GDM1 (cell line): ENCODE data around the gene LRRC25.

Experiments
- DNase-seq: peaks from one replicate; lab custom pipeline; 2025; lab: John Stamatoyannopoulos, UW

Gene LRRC25

DNA sequence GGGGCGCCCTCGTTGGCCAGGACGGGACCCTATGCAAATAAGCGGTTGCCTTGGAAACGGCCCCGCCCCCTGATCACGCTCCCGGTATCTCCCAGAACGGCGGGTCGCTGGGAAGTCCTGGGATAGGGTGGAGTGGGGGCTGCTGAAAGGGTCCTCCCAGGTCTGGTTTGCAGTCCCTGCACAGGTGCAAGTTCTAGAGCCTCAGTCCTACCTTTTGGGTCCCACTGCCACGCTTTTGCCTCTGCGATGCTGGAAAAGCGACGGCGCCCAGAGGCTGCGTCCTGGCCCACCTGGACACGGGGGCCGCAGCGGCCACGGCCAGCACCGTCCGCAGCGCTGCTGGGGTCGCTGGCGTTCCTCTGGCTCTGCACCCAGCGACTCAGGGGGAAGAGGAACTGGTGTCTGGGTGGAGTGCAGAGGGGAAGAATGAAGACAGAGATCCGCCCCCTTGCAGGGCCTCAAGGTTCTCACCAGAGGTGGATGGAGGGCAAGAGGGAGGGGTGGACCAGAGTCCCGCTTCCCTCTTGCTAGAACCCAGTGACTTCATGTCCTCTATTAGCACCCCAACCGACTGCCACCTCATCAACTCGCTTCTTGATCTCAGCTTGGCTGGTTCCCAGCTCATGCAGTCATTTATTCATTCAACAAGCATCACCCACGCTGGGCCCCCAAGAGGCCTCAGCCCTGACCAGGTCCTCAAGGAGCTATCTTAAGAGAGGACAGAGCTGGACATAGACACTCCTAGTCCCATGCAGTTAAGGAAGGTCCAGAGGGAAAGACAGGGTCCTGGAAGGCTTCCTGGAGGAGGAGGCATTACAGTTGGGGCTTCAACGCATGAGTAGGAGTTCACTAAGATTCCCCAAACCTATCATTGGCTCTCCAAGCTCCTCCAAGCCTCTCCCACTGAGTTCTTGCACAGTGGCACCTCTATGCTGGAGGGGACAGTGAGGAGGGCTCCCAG is at the start of gene LRRC25:
Gene LRRC25 (minus strand): TSS at position 381 of the 961 bp plus-strand sequence. CDS start 659 bp downstream, outside the sequence.
- peak; percentile 61 for DNase-seq

- no peak for DNase-seq
Measured at GRCh38 chr19:18446811-18447359, 49.5 kb upstream of the LRRC25 start.

DNA sequence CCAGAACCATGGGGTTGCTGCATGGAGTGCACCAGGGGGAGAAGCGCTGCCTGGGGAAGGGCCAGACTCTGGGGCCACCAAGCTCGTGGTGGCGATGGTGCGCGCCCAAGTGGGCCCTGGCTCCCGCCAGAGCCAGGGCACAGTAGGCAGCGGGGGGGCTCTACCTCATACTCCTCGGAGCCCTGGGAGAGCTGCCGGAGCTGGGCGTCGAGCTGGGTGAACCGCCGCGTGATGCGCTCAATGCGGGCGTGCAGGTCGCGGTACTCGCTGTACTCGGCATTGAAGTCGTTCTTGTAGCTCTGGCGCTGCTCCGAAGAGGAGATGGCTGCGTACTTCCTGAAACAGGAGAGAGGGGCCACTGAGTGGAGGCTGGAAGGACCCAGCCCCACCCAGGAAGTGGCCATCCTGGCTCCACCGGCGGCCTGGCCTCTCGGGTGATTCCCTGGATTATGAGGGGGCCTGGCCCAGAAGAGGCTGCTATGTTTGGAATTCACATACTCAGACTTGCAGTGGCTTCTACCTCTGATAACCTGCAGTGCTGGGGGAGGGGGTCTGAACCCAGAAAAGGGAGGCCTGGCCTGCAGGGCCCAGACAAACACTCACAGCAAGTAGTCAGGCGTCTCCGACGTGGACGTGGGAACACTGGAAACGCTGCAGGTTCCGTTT is 48.9 kb upstream of the LRRC25 start:
- DNase-seq, result no peak

- DNase-seq, result no peak
Measured at GRCh38 chr19:18445262-18445948, 48.0 kb upstream of the LRRC25 start.

DNA sequence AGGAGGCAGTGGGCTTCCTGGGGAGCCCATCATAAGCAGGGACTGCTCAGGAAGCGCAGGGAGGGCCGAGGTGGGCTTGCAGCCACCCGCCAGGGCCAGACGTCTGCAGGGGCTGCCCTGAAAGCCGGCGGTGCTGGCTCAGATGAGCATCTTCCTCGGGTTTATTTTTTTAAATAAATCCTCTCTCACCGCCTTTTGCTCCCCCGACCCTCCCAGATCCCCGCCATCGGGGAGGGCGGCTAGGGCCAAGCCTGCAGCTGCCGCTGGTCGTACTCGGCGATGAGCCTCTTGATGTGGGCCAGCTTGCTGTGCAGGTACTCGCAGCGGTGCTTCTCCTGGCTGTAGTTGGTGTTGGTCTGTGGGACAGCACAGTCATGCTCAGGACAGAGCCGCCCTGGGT is 47.1 kb upstream of the LRRC25 start:
- no peak for DNase-seq

GRCh38 chr19:18443831-18444230 is 46.4 kb upstream of the LRRC25 start:
- no peak for DNase-seq

DNA sequence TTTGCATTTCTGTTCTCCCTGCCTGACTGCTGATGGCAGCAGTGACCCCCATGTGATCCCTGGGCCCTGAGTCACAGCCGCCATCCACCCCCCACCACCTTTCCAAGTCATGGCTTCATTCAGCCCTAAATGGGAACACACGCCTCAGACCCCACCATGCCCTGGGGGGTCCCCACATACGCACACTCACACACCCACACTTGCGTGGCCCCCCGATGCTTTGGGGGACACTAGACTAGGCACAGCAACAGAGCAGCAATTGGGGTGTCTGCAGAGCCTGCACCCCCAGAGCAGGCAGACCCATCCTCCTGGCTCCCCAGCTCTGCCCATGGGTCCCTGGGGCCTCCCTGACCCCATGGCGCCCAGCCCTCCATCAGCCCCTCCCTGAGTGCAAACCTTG is 46.0 kb upstream of the LRRC25 start:
- no peak for DNase-seq

DNA sequence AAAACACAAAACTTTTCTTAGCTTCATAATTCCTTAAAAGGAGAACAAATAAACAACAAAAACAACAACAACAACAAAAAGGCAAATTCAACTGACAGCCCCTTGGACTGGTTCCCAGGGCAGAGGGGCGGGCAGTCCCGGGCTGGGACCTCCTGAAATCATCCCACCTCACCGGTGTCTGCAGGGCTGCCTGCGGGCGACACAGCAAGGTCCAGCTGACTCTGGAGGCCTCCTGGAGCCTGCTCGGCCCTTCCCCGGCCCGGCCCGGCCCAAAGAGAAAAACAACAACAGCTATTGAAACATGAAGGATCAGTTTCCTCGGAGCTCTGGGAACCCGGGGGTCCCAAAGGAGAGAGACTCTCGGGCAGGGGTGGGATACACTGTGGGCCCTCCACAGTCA is 45.5 kb upstream of the LRRC25 start:
- DNase-seq, result no peak

DNA sequence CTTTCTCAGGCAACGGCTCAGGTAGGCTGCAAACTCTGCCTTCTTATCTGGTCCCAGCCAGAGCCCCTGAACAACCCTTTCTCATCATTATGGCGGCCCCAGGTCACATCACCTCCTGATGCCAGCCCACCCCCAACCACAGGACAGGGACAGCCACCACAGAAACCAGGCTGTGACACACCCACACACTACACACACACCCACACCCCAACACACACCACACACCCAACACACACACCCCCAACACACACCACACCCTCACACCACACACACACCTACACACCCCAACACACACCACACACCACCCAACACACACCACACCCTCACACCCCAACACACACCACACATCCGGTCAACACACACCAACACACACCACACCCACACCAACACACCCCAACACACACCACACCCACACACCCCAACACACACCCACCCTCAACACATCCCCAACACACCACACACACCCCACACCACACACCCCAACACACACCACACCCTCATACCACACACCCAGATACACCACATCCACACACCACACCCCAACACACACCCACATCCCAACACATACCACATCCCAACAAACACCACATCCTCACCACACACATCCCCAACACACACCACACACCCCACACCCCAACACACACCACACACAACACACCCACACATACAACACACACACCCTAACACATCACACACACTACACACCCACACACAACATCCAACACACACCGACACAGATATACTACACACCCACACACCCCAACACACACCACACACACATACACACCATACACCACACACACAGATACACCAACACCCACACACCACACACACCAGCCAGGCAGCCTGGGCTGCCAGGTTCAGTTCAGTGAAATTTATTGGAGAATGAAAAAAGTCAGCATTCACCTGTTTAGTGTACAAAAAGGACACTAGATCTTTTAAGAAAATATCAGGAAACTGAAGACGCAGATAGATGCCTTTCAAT is 44.7 kb upstream of the LRRC25 start:
- no peak for DNase-seq

GRCh38 chr19:18440936-18441803 is 43.7 kb upstream of the LRRC25 start:
- no peak for DNase-seq

GRCh38 chr19:18440415-18440877 is 43.0 kb upstream of the LRRC25 start:
- no peak for DNase-seq

DNA sequence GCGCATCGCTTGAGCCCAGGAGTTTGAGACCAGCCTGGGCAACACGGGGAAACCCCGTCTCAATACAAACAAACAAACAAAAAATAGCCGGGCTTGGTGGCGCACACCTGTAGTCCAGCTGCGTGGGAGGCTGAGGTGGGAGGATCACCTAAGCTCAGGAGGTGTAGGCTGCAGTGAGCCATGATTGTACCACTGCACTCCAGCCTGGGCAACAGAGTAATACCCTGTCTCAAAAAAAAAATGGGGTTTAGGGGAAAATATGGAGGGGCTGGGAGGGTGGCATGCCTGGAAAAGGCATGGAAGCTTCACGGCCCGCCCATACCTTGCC is 42.5 kb upstream of the LRRC25 start:
- no peak for DNase-seq

GRCh38 chr19:18439025-18439909 is 41.8 kb upstream of the LRRC25 start:
- DNase-seq, result no peak

DNA sequence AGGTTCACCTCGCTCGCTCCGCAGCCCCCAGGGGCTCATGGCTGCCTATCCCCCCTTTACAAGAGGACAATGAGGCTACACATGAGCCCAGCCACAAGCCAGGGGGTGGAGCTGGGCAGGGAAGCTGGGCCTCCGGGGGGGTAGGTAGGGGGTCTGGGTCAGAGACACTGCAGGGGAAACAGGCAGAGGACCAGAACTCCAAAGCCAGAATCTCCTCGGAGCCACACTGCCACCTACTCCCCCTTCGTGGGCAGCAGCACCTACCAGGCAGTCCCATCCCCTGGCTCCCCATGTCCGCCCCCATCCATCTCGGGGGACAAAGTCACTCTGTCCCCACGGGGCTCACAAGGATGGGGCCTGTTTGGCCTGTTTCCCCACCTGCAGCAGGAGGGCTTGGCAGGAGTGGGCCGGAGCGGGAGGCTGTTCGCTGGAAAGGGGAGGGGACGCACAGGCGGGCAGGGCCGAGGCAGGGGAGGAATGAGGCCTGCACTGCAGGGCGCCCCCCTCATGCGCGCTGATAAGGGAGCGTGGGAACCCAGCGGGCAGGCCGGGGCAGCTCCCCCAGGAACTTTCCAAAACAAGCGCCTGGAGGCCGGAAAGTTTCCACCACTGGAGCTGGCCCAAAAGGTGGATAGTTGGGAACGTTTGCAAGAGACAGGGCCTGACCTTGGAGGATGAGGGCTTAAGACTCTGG is 41.1 kb upstream of the LRRC25 start:
- no peak for DNase-seq

- DNase-seq, result peak; percentile 47
Measured at GRCh38 chr19:18437491-18438330, 40.3 kb upstream of the LRRC25 start, which contains the start of gene ISYNA1. Gene ISYNA1 (minus strand): TSS chr19:18438133. CDS start chr19:18437979, 154 bp downstream.

DNA sequence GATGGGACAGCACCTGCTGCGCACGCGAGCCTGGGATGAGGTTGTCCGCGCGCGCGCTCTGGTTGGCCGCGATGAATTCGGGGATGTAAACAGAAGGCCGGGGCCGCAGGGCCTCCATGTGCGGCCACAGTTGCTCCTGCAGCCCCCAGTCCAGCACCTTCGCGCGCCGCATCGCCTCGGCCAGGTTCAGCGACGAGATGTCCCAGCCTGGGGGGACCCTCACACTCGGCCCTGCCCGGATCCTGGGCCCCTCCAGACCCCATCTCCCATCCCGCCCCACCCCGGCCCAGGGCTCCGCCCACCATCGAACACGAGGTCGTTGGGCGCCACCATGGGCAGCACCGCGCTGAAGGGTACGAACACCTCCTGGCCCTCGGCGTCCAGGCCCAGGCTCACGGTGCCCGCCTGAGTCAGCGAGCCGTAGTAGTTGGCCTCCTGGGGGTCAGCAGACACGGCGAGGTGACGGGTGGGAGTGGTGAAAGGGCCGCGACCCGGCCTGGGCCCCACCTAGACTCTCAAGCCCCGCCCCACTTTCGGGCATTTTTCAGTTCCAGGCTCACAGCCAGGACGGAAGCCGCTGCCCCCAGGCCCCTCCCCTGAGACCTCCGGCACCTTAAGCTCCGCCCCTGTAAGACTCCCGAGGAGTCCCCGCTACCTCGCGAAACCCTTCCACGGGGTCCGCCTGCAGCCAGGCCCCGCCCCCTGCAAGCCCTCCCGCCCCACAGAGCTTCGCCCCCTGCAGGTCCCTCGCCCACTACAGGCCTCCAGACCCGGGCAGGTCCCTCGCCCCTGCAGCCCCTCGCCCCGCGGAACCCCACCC is 39.5 kb upstream of the LRRC25 start:
- peak; percentile 79 for DNase-seq
